Naive B cell (primary cell): ENCODE data around the gene FAR1. TPM values are rescaled to one million over a fixed set of nuclear protein-coding genes. Genes with fewer than 3 reads are reported as not detected.

Experiments
- ATAC-seq, 2 donors: fragments of 150-1000 bp; cut with Tn5 transposase; 2 replicates each; pipeline ENCODE4 v1.10.0; 2021; ENCODE audit warnings: low read depth in 2 of 2, mild to moderate bottlenecking in 2 of 2, moderate library complexity in 2 of 2
- DNase-seq: peaks from one replicate; pipeline ENCODE4 v3.0.0; 2022
- H3K27ac Mint-ChIP-seq, 6 donors: one replicate each; pipeline ENCODE4 v1.8.0; 2020 to 2022; ENCODE audit warnings: mild to moderate bottlenecking in 6 of 6, mixed read lengths in 6 of 6, moderate library complexity in 5 of 6, inconsistent platforms in 2 of 6
- H3K27me3 Mint-ChIP-seq, 3 donors: one replicate each; pipeline ENCODE4 v1.8.0; 2021 to 2022; ENCODE audit warnings: mixed read lengths in 3 of 3, mild to moderate bottlenecking in 1 of 3
- H3K36me3 Mint-ChIP-seq, 2 donors: one replicate each; pipeline ENCODE4 v1.8.0; 2020 to 2022; ENCODE audit warnings: mixed read lengths in 2 of 2, inconsistent platforms in 1 of 2, mild to moderate bottlenecking in 1 of 2
- H3K4me1 Mint-ChIP-seq, 3 donors: one replicate each; pipeline ENCODE4 v1.8.0; 2020 to 2022; ENCODE audit warnings: mixed read lengths in 3 of 3, inconsistent platforms in 1 of 3, mild to moderate bottlenecking in 1 of 3, moderate library complexity in 1 of 3
- H3K4me3 Mint-ChIP-seq, 8 donors: one replicate each; pipeline ENCODE4 v1.8.0; 2020 to 2022; ENCODE audit warnings: mild to moderate bottlenecking in 8 of 8, mixed read lengths in 8 of 8, moderate library complexity in 8 of 8, inconsistent platforms in 2 of 8
- H3K9me3 Mint-ChIP-seq, 7 donors: one replicate each; pipeline ENCODE4 v1.8.0; 2020 to 2022; ENCODE audit warnings: mixed read lengths in 7 of 7, mild to moderate bottlenecking in 5 of 7, inconsistent platforms in 2 of 7, moderate library complexity in 1 of 7
- polyA plus RNA-seq, 6 donors: library from polyadenylated mRNA; unstranded; fragments of 300-500 nt; fragmentation: Illumina TruSeq; gene quantifications; one replicate each; pipeline ENCODE4 v1.2.3, GENCODE V29; 2021; ENCODE audit warnings: low read depth in 6 of 6

Gene FAR1
- polyA plus RNA-seq, 6 donors from 2014 or later = 0.14 to 16.1 (median 11.8) TPM

DNA sequence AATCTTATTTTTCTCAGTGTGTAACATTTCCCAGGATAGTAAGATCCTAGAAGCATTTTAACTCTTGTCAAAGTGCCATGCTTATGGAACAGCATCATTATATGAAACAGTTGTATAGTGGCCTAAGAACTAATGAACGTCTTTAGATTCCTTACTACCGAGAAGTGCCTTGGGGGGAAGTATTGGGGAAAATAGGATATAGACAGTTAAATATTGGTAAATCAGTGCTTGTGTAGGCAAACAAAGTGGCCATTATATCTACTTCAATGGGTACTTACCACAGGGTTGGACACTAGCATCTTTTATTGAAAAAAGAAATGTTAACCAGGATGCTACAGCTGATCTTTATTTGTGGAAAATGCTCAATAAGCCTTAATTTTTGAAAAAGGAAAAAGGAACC is 11.3 kb downstream of the FAR1 start:
- H3K4me1 Mint-ChIP-seq = peaks cover 26 to 48% (median 42%) of the 10 kb centered on the region in 3 donors
- H3K36me3 Mint-ChIP-seq = no peaks in the 10 kb centered on the region
- no peaks in the 10 kb centered on the region for H3K27me3 Mint-ChIP-seq
- H3K9me3 Mint-ChIP-seq = peaks cover 0 to 2% (median 0%) of the 10 kb centered on the region in 7 donors
- H3K27ac Mint-ChIP-seq = peak overlapping the region in 2 of 6 donors; percentile 29 to 43
- DNase-seq = no peak
- H3K4me3 Mint-ChIP-seq = no peak overlapping the region
- no peak for ATAC-seq

DNA sequence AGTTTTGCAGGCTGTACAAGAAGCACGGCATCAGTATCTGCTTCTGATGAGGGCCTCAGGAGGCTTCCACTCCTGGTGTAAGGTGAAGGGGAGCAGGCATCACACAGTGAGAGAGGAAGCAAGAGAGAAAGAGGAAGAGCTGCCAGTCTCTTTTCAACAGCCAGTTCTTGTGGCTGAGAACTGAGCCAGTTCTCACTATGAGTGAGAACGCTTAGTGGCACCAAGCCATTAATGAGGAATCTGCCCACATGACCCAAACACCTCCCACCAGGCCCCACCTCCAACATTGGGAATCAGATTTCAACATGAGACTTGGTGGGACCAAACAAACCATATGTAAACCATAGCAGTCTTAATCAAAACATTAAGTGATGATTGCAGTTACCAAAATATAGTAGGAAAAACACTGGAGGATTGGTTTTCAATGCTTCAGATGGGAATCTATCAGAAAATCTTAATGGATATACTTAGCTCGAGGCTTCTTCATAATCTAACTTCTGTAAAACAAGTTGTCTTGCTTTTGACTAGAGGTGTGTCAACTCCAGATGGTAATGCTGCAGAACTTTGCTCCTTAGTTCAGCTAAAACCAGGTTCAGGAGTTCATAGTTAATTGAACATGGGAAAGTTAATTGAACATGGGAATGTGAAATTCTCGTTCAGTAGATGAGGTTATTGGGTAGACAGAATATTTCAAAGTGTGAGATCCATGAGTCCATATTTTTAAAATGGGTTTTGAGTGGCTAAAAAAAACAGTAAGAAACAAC is 12.2 kb downstream of the FAR1 start:
- Mint-ChIP-seq H3K27ac (peak overlapping the region in 5 of 6 donors; percentile 29 to 95 (median 87)), H3K27me3 (no peaks in the 10 kb centered on the region), H3K9me3 (peaks cover 0 to 2% (median 0%) of the 10 kb centered on the region in 7 donors), H3K4me3 (no peak overlapping the region), H3K4me1 (peaks cover 24 to 47% (median 43%) of the 10 kb centered on the region in 3 donors), H3K36me3 (peaks cover 0 to 8% of the 10 kb centered on the region in 2 donors)
- peak; percentile 64 to 75 for ATAC-seq
- DNase-seq = no peak

DNA sequence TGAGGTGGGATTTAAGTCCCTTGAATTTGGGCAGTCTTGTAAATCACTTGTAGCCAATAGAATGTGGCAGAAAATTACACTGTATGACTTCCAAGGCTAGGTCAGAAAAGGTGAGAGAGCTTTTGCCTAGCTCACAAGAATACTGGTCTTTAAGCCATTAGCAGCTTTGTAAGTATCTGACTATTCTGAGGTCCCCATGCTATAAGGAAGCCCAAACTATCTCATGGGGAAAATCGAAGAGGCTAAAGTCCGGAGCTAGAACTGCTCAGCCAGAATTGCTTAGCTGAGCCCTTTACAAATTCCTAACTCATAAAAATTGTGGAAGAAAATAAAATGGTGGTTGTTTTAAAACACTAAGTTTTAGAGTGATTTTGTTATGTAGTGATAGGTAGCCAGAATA is 13.0 kb downstream of the FAR1 start:
- no peaks in the 10 kb centered on the region for H3K27me3 Mint-ChIP-seq
- H3K9me3 Mint-ChIP-seq = peaks cover 0 to 2% (median 0%) of the 10 kb centered on the region in 7 donors
- peak overlapping the region in 1 of 6 donors; percentile 36 for H3K27ac Mint-ChIP-seq
- ATAC-seq (no peak), DNase-seq (no peak)
- H3K4me1 Mint-ChIP-seq = peaks cover 24 to 47% (median 42%) of the 10 kb centered on the region in 3 donors
- peaks cover 0 to 13% of the 10 kb centered on the region in 2 donors for H3K36me3 Mint-ChIP-seq
- H3K4me3 Mint-ChIP-seq = no peak overlapping the region

DNA sequence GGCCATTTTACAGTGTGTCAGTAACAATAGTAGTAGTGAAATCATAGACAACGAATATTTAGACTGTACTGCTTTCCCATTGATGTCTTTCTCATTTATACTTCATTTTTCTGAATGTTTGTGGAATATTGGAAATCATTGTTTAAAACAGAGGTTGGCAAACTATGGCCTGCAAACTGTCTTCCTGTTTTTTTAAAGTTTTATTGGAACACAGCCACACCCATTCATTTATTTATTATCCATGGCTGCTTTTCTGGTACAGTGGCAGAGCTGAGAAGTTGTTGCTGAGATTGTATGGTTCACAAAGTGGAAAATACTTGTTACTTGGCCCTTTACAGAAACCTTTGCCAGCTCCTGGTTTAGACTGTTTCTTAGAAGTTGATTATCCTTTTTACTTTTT is 13.7 kb downstream of the FAR1 start:
- Mint-ChIP-seq H3K27ac (no peak overlapping the region), H3K4me1 (peaks cover 24 to 47% (median 36%) of the 10 kb centered on the region in 3 donors), H3K27me3 (no peaks in the 10 kb centered on the region), H3K9me3 (peaks cover 0 to 2% (median 0%) of the 10 kb centered on the region in 7 donors), H3K36me3 (peaks cover 0 to 13% of the 10 kb centered on the region in 2 donors), H3K4me3 (no peak overlapping the region)
- DNase-seq (no peak), ATAC-seq (no peak)

DNA sequence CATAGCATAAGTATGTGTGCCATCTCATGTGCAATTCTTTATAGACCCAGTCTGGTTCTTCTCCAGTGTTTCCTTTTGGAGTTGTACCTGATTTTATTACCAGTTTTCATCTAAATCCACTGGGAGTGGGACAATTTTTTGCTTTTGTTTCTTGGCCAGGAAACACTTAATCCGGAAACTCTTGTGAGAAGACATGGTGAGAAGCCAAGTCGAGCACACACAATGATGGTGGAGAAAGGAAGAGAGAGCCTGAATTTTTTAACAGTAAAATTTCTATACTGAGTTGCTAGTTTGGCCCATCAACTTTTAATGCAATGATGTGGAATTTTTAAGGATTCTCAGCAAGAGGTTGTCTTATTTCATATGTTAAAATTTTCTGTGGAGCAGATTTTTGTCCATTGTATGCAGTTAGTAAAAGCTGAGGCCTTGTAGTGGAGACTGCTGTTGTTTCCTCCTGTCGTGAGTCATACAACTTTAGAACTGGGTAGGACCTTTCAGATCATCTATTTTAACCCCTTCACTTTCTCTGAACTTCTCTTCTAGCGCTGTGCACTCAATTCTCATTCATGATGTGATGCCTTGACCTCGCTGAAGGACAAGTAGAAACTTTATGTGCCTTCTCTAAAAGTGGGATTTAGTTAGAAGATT is 17.1 kb downstream of the FAR1 start:
- H3K36me3 Mint-ChIP-seq = peaks cover 4 to 26% of the 10 kb centered on the region in 2 donors
- peak overlapping the region in 1 of 6 donors; percentile 33 for H3K27ac Mint-ChIP-seq
- H3K27me3 Mint-ChIP-seq = no peaks in the 10 kb centered on the region
- DNase-seq (no peak), ATAC-seq (no peak)
- peaks cover 0 to 2% (median 0%) of the 10 kb centered on the region in 7 donors for H3K9me3 Mint-ChIP-seq
- H3K4me1 Mint-ChIP-seq = peaks cover 16 to 35% (median 24%) of the 10 kb centered on the region in 3 donors
- no peak overlapping the region for H3K4me3 Mint-ChIP-seq

DNA sequence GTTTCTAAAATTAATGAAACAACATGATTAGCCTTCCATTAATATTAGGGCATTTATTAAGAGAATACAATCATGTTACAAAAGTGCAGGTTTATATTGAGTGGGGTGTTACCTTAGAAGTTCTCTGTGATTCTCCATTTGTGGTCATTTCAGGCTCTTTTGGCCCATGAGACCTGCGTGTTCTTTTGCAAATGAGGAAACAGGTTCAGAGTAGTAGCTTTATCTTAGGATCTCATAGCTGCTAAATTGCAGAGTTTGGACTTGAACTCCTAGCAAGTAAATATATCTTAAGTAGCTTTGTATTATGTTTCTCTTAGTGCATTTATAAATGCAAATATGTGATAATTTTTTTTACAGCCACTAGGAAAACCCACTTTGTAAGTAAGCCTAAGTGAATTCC is 18.3 kb downstream of the FAR1 start:
- ATAC-seq (no peak), DNase-seq (no peak)
- Mint-ChIP-seq H3K4me3 (no peak overlapping the region), H3K27me3 (no peaks in the 10 kb centered on the region), H3K4me1 (peaks cover 10 to 25% (median 22%) of the 10 kb centered on the region in 3 donors), H3K36me3 (peaks cover 11 to 33% of the 10 kb centered on the region in 2 donors), H3K9me3 (peaks cover 0 to 4% (median 0%) of the 10 kb centered on the region in 7 donors), H3K27ac (no peak overlapping the region)

- DNase-seq (no peak), ATAC-seq (no peak)
- Mint-ChIP-seq H3K4me1 (peaks cover 7 to 22% (median 22%) of the 10 kb centered on the region in 3 donors), H3K36me3 (peaks cover 11 to 33% of the 10 kb centered on the region in 2 donors), H3K27ac (no peak overlapping the region), H3K4me3 (no peak overlapping the region), H3K27me3 (no peaks in the 10 kb centered on the region), H3K9me3 (peaks cover 0 to 4% (median 0%) of the 10 kb centered on the region in 7 donors)
Observed at GRCh38 chr11:13687271-13687670, 18.8 kb downstream of the FAR1 start.

DNA sequence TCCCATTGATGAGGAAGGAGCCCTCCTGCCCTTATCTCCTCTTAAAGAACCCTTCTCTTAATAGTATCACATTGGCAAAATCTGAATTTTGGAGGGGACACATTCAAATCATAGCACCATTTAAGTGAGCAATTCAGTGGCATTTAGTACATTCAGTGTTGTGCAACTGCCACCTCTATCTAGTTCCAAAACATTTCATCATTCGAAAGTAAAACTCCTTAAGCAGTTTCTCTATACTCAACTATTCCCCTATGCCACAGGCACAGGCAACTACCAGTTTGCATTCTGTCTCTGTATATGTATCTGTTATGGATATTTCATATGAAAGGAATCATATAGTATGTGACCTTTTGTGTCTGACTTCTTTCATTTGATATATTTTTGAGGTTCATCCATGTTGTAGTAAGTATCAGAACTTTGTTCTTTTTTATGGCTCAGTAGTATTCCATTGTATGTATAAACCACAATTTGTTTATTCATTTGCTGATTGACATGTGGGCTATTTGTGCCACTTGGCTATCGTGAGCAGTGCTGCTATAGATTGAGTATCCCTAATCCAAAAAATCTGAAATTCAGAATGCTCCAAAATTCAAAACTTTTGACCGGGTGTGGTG is 22.9 kb downstream of the FAR1 start:
- Mint-ChIP-seq H3K27ac (no peak overlapping the region), H3K36me3 (peaks cover 20 to 33% of the 10 kb centered on the region in 2 donors), H3K4me3 (no peak overlapping the region), H3K27me3 (no peaks in the 10 kb centered on the region), H3K9me3 (peaks cover 0 to 4% (median 0%) of the 10 kb centered on the region in 7 donors), H3K4me1 (peaks cover 4 to 22% (median 15%) of the 10 kb centered on the region in 3 donors)
- ATAC-seq (no peak), DNase-seq (no peak)

DNA sequence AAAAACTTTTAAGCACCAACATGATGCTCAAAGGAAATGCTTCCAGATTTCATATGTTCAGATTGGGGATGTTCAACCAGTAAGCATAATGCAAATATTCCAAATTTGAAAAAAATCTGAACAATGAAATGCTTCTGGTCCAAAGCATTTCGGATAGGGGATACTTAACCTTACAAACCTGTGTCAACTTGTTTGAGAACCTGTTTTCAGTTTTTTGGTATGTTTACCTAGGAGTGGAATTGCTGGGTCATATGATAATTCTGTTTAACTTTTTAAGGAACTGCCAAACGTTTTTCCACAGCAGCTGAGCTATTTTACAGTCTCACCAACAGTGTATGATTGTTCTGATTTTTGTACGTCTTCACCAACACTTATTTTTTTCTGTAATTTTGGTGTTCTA is 23.7 kb downstream of the FAR1 start:
- no peak overlapping the region for H3K27ac Mint-ChIP-seq
- H3K4me3 Mint-ChIP-seq = no peak overlapping the region
- no peak for DNase-seq
- H3K36me3 Mint-ChIP-seq = peaks cover 22 to 38% of the 10 kb centered on the region in 2 donors
- no peak for ATAC-seq
- H3K27me3 Mint-ChIP-seq = no peaks in the 10 kb centered on the region
- H3K4me1 Mint-ChIP-seq = peaks cover 4 to 22% (median 15%) of the 10 kb centered on the region in 3 donors
- peaks cover 0 to 4% (median 0%) of the 10 kb centered on the region in 7 donors for H3K9me3 Mint-ChIP-seq

- H3K4me3 Mint-ChIP-seq = no peak overlapping the region
- no peaks in the 10 kb centered on the region for H3K27me3 Mint-ChIP-seq
- peaks cover 0 to 4% (median 0%) of the 10 kb centered on the region in 7 donors for H3K9me3 Mint-ChIP-seq
- ATAC-seq = no peak
- H3K36me3 Mint-ChIP-seq = peaks cover 30 to 41% of the 10 kb centered on the region in 2 donors
- peaks cover 2 to 22% (median 15%) of the 10 kb centered on the region in 3 donors for H3K4me1 Mint-ChIP-seq
- peak overlapping the region in 2 of 6 donors; percentile 19 to 62 for H3K27ac Mint-ChIP-seq
- no peak for DNase-seq
Observed at GRCh38 chr11:13694115-13694514, 25.6 kb downstream of the FAR1 start.

DNA sequence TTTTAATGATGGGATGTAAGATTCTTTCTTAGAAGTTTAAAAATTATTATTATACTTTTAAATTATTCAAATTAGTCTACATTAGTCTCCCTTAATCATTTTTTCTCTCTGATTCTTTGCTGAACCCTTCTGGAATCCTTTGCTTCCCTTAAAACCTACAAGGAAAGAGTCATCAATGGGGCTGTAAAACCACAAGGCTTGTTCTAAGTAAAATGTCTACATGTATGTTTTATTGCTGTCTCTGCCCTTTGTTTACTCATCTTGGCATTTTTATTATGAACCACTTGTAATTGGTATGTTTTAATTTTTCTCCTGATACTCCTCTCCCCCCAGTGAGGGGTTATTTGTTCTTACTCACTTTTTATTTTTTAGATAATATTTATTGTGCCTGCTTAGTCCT is 27.4 kb downstream of the FAR1 start:
- H3K27me3 Mint-ChIP-seq = no peaks in the 10 kb centered on the region

GRCh38 chr11:13697710-13698109 is 29.2 kb downstream of the FAR1 start:
- no peaks in the 10 kb centered on the region for H3K27me3 Mint-ChIP-seq
- peaks cover 22 to 28% of the 10 kb centered on the region in 2 donors for H3K36me3 Mint-ChIP-seq
- no peak for DNase-seq
- no peak overlapping the region for H3K27ac Mint-ChIP-seq
- no peaks in the 10 kb centered on the region for H3K9me3 Mint-ChIP-seq
- H3K4me3 Mint-ChIP-seq = no peak overlapping the region
- peaks cover 0 to 11% (median 10%) of the 10 kb centered on the region in 3 donors for H3K4me1 Mint-ChIP-seq
- ATAC-seq = no peak

More for the DNA sequence above, 27.4 kb downstream of the FAR1 start:
- no peak overlapping the region for H3K4me3 Mint-ChIP-seq
- H3K4me1 Mint-ChIP-seq = peaks cover 0 to 12% (median 10%) of the 10 kb centered on the region in 3 donors
- DNase-seq (no peak), ATAC-seq (no peak)
- H3K27ac Mint-ChIP-seq = no peak overlapping the region
- peaks cover 0 to 2% (median 0%) of the 10 kb centered on the region in 7 donors for H3K9me3 Mint-ChIP-seq
- H3K36me3 Mint-ChIP-seq = peaks cover 23 to 27% of the 10 kb centered on the region in 2 donors

- Mint-ChIP-seq H3K4me1 (peaks cover 0 to 11% (median 10%) of the 10 kb centered on the region in 3 donors), H3K36me3 (peaks cover 26 to 32% of the 10 kb centered on the region in 2 donors), H3K9me3 (no peaks in the 10 kb centered on the region), H3K27me3 (no peaks in the 10 kb centered on the region), H3K4me3 (no peak overlapping the region), H3K27ac (no peak overlapping the region)
- DNase-seq = no peak
- ATAC-seq = no peak
Observed at GRCh38 chr11:13698132-13698531, 29.7 kb downstream of the FAR1 start.
